Hematopoietic multipotent progenitor cell treated with erythropoietin and hydrocortisone succinate and interleukin-3 and kit ligand, for 6 days (in vitro differentiated cells): ENCODE measurements around the gene GPR157.

Experiments
- DNase-seq: peaks from one replicate; pipeline ENCODE4 v3.0.0-alpha.2; 2015

Gene GPR157

DNA sequence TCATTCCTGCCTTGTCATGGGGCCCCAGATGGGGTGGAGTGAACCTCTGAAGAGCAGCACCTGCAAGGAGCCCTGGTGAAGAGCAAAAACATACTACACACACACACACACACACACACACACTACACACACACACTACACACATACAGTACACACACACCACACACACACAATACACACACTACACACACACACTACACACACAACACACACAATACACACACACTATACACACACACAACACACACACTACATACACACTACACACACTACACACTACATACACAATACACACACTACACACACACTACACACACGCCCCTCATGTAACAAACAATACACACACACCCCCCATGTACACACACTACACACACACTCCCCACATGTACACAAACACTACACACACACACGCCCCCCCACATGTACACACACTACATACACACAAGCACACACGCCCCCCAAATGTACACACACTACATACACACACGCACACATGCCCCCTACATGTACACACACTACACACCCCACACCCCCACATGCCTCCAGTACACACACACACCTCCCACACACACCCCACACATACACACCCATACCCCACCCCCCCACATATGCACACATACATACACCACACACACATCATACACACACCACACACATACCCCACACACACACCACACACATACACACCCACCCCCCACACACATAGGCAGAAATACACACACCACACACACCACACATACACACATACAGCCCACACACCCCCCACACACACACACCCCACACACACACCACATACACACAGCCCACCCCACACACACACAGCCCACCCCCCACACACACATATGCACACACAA is 68.8 kb downstream of the GPR157 start:
- DNase-seq = no peak

DNA sequence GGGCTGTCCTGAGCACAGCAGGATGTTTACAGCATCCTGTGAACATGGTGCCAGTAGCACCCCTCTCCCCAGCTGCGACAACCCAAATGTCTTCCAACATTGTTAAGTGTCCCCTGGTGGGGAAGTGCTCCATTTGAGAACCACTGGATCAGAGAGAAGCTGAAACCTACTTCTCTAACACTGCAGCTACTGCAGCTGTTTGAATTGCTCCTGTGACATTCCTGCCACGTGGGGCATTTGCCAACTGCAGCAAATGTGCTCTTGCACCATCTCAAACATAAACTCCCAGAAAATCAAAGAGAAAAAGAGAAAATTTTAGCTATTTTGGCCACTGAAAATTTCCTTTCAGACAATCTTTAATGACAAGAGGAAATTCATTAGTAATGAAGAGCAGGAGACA is 70.4 kb downstream of the GPR157 start:
- DNase-seq = no peak

GRCh38 chr1:9057851-9058250 is 71.1 kb downstream of the GPR157 start:
- no peak for DNase-seq

GRCh38 chr1:9052272-9053049 is 76.4 kb downstream of the GPR157 start:
- no peak for DNase-seq

GRCh38 chr1:9051379-9051778 is 77.5 kb downstream of the GPR157 start:
- no peak for DNase-seq

DNA sequence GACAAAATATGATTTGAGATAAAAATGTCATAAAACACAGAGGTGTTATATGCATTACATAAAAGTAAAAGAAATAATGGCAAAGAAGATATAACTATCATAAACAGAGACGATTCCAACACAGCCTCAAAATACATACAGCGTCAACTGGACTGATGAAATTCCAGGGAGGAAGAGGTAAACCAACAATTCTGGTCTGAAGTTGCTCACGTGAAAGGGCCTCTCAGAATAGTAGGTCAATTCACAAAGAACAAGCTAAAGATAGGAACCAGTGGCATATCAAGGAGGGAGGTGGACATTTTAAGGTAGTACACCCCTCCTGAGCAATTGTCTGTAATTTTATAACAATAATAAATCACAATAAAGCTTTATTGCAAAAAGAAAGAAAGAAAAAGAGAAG is 78.1 kb downstream of the GPR157 start:
- no peak for DNase-seq
